GM12874 (cell line): ENCODE measurements around the gene TGFBR3.

Experiments used
- TF ChIP-seq, protein P1 (sequence below): IDR thresholded peaks from 2 replicates; pipeline ENCODE4 v1.5.1; 2011; ENCODE audit warnings: low read depth, mild to moderate bottlenecking, control low read depth, low read length, moderate library complexity; ENCODE audit not compliant: insufficient read depth

Gene TGFBR3

DNA sequence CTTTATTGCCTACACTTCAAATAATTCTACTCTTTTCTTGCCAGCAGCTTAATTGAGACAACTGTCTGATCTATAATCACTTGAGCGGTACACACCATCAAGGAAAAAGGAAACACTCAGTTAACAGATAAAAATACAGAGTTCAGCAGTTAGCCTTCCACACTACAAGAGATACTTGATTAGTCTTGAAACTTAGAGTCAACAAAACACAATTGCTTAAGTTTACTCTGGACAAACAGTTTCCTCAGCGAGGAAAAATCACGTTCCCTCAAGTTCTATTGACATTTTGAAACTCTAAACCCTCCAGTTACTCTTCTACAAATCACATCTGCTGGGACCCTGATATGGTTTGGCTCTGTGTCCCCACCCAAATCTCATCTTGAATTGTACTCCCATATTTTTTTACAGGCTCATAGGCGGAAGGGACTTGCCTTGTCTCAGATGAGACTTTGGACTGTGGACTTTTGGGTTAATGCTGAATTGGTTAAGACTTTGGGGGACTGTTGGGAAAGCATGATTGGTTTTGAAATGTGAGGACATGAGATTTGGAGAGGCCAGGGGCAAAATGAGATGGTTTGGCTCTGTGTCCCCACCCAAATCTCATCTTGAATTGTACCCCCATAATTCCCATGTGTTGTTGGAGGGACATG lies 244.9 kb downstream of the TGFBR3 start:
- TF ChIP-seq, protein P1, sequence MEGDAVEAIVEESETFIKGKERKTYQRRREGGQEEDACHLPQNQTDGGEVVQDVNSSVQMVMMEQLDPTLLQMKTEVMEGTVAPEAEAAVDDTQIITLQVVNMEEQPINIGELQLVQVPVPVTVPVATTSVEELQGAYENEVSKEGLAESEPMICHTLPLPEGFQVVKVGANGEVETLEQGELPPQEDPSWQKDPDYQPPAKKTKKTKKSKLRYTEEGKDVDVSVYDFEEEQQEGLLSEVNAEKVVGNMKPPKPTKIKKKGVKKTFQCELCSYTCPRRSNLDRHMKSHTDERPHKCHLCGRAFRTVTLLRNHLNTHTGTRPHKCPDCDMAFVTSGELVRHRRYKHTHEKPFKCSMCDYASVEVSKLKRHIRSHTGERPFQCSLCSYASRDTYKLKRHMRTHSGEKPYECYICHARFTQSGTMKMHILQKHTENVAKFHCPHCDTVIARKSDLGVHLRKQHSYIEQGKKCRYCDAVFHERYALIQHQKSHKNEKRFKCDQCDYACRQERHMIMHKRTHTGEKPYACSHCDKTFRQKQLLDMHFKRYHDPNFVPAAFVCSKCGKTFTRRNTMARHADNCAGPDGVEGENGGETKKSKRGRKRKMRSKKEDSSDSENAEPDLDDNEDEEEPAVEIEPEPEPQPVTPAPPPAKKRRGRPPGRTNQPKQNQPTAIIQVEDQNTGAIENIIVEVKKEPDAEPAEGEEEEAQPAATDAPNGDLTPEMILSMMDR = no peak

DNA sequence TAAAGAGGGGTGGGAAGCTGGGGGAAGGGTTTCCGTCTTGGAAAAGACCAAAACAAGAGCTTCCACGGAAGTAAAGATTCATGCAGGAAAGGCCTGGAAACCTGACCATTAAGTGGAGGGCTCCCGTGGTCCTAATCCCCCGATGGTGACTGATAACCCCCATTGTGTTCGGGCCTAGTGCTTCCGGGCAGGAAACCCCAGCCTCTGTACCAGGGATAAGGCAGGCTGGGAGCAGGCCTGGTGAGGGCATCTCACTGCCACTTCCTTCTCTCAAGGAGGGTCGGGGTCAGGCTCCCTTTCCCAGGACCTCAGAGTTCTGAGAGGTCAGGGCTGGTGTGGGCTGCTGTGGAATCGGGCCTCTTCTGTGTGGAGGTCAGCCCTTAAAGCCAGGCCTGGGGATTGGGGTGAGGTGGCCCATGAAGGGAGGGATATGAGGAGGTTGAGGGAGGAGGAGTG lies 248.4 kb downstream of the TGFBR3 start:
- TF ChIP-seq, protein P1 = no peak

DNA sequence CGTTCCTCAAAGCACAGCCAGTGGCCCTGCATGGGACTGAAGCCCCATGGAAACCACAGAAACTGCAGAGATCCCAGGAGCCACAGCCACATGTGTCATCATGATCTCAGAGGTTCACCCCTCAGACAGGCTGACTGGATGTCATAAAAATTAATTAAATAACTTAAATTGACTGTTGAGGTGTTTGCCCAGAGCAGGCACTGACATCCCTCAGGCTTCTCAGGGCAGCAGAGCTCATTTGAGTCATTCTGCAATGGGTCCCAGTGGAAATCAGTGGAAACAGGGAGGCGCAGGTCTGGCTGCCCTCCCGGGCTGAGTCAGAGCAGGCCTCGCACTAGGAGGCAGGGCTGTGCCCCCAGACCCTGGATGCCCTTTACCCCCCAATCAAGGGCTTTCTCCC lies 250.2 kb downstream of the TGFBR3 start:
- TF ChIP-seq, protein P1 = no peak

DNA sequence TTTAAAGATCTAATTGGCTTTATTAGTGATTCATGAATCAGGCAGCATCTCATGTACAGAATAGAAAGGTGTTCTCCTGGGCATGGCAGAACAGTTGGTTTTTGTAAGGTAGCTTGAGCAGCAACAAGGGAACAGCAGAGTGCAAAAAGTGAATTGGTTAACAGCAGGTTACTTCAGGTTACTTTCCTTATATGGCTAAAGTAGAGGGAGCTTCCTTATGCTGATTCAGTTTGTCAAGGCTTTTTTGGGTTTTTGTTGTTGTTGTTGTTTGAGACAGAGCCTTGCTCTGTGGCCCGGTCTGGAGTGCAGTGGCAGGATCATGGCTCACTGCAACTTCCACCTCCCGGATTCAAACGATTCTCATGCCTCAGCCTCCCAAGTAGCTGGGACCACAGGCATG lies 252.5 kb downstream of the TGFBR3 start:
- TF ChIP-seq, protein P1 = no peak

DNA sequence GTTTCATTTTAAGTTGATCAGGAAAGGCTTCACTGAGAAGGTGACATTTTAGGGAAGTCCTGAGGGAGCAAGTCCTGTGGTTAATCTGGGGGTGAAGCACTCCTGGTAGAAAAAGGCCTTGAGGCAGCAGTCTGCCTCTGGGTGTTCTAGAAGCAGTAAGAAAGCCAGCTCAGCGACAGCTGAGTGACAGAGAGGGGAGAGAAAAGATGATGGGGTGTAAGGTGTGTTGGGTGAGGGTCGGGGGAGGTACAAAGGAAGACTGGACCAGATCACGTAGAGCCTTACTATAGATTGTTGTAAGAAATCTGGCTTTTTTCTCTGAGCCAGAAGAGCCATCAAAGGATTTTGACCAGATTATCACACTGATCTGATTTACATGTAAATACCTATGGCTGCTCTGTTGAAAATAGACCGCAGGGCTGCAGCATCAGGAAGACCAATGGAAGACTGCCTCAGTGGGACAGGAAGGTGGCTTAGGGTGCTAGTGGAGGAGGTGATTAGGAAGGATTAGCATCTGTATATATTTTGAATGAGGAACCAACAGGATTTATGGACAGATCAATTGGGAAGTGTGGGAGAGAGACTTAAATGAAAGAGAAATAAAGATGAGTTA lies 254.1 kb downstream of the TGFBR3 start:
- TF ChIP-seq, protein P1 = no peak

DNA sequence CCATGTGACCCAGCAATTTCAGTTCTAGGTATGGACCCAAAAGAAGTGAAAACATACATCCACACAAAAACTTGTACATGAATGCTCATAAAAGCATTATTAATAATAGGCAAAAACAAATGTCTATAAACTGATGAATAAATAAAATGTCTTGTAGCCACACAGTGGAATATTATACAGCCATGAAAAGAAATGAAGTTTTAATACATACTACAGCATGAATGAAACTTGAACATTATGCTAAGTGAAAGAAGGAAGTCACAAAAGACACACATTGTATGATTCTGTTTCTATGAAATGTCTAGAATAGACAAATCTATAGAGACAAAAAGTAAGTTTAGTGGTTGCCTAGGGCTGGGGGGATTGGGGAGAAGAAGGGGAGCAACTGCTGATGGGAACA lies 255.1 kb downstream of the TGFBR3 start:
- TF ChIP-seq, protein P1 = no peak
